ENCODE results near the gene TRIP13. TPM values are rescaled to one million over a fixed set of nuclear protein-coding genes. Genes with fewer than 3 reads are reported as not detected.

TRIP13 gene
- total and polyA plus RNA-seq, 9 of the 15 experiments (the other 6 are each of a cell fraction or from before 2014, with no cell fraction given) = 24.1 to 116 (median 53.2) TPM

DNA sequence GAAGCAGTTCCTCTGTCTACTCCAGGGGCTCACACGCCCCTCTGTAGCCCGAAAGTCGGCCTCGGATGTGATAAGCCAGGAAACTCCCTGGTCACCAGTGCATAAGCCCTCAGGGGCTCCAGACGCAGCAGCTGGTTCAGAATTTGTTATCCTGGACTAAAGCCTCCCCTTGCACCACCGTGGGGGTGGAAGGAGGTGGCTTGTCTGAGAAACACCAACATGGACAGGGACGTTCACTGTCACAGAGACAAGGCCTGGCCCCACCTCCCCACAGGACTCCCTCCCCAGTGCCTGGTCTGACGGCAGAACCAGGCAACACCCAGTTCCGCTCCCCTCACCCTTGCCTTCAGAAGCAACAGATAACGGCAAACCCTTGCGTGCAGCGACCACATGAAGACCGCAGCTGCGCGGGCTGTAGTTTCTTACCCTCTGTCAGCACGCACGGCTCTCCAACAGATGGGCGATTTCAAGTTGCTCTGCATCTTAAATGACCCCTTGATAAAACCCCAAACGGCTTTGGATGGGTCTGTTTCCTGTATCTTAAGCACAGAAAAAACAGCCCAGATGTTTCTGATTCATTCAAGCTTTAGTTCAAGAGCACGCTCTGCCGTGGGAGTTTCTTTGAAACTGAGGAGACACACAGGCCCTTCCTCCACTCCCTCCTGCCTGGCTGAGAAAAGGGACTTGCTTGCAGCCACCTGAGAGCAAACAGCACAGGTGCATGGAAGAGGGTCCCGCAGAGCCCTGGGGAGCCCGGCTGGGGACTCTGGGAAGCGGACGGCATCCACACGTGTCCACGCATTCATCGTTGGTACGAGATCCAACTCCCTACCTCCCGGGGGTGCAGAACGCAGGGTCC lies 71.2 kb downstream of the TRIP13 start (continued):
- TF ChIP-seq PRDM10 (IDR thresholded peaks at IDR 0.05; ENCODE audit: partially characterized antibody) (peak; percentile 45), TGIF2 (CRISPR knock-in tag; IDR thresholded peaks at IDR 0.05) (no peak), ZNF583 (CRISPR knock-in tag; IDR thresholded peaks at IDR 0.05) (no peak), GATAD2A (IDR thresholded peaks at IDR 0.05) (peak; percentile 22; the same call in 1 of the 2 replicates), ZNF780A (CRISPR knock-in tag; IDR thresholded peaks at IDR 0.05) (no peak), SMARCA4 (IDR thresholded peaks at IDR 0.05) (0 out of 2 replicates have a peak, but pooled peaks have one; percentile 63), MYNN (IDR thresholded peaks at IDR 0.05) (0 out of 2 replicates have a peak, but pooled peaks have one; percentile 16), MYNN (CRISPR knock-in tag; IDR thresholded peaks at IDR 0.05) (no peak), ZNF12 (CRISPR knock-in tag; IDR thresholded peaks at IDR 0.05) (no peak), DIDO1 (tag; IDR thresholded peaks at IDR 0.05; ENCODE audit: low read depth) (no peak), TAL1 (IDR thresholded peaks at IDR 0.05) (no peak; the same call in 1 of the 2 replicates), ZBTB11 (CRISPR knock-in tag; IDR thresholded peaks at IDR 0.05) (no peak; a peak in 1 of 6 replicates), FOXP1 (CRISPR knock-in tag; IDR thresholded peaks at IDR 0.05) (no peak), SMAD2 (IDR thresholded peaks at IDR 0.05; ENCODE audit: low read depth, low read length) (no peak), LEF1 (IDR thresholded peaks at IDR 0.05) (peak; percentile 65; the same call in 1 of the 2 replicates), ZNF232 (CRISPR knock-in tag; IDR thresholded peaks at IDR 0.05) (no peak), GMEB1 (CRISPR knock-in tag; IDR thresholded peaks at IDR 0.05) (peak; percentile 37; the same call in 1 of the 2 replicates), MCM5 (IDR thresholded peaks at IDR 0.05; ENCODE audit: low read depth) (no peak), USF1 (CRISPR knock-in tag; IDR thresholded peaks at IDR 0.05) (no peak), MED1 (CRISPR knock-in tag; IDR thresholded peaks at IDR 0.05; ENCODE audit: borderline replicate concordance) (no peak)

Data from K562 (cell line).